Cerebellar nuclear complex (tissue), 1 donor: Measurements from ENCODE around the gene PCDH11Y.
"Not testable (repeated sequence)": the region's sequence is repeated elsewhere in the genome, so short reads cannot be mapped to it uniquely, and the experiment has no call there.

Source experiments
- DNase-seq, 2 experiments: peaks; one replicate each; lab custom pipeline; 2025; lab: John Stamatoyannopoulos, UW

PCDH11Y gene

GRCh38 chrY:5000057-5000456 is at the start of gene PCDH11Y:
Gene PCDH11Y, plus strand, starts transcription at chrY:5000296. Its CDS starts 56,804 bp downstream, at chrY:5057100.
- DNase-seq = not testable (repeated sequence)

GRCh38 chrY:4967894-4968293 is 32.2 kb upstream of the PCDH11Y start:
- DNase-seq = not testable (repeated sequence)

GRCh38 chrY:4991743-4992400 is 8.2 kb upstream of the PCDH11Y start:
- not testable (repeated sequence) for DNase-seq

- not testable (repeated sequence) for DNase-seq
Measured at GRCh38 chrY:4994892-4995291, 5.2 kb upstream of the PCDH11Y start.

- DNase-seq = not testable (repeated sequence)
Measured at GRCh38 chrY:5002476-5003184, 2.5 kb downstream of the PCDH11Y start.

GRCh38 chrY:5038972-5039523 is 39.0 kb downstream of the PCDH11Y start:
- DNase-seq = not testable (repeated sequence)

- DNase-seq = not testable (repeated sequence)
Measured at GRCh38 chrY:5083017-5083416, 82.9 kb downstream of the PCDH11Y start.

GRCh38 chrY:5182998-5183397 is 182.9 kb downstream of the PCDH11Y start:
- not testable (repeated sequence) for DNase-seq

GRCh38 chrY:5215116-5215515 is 215.0 kb downstream of the PCDH11Y start:
- DNase-seq = not testable (repeated sequence)

- DNase-seq = not testable (repeated sequence)
Measured at GRCh38 chrY:5324931-5325330, 324.8 kb downstream of the PCDH11Y start.

GRCh38 chrY:5342220-5342619 is 342.1 kb downstream of the PCDH11Y start:
- DNase-seq = not testable (repeated sequence)

GRCh38 chrY:5543705-5544104 is 543.6 kb downstream of the PCDH11Y start:
- DNase-seq = not testable (repeated sequence)

GRCh38 chrY:5638589-5638988 is 638.5 kb downstream of the PCDH11Y start:
- not testable (repeated sequence) for DNase-seq

GRCh38 chrY:5679265-5679664 is 679.2 kb downstream of the PCDH11Y start:
- DNase-seq = not testable (repeated sequence)

- not testable (repeated sequence) for DNase-seq
Measured at GRCh38 chrY:5708727-5709126, 708.6 kb downstream of the PCDH11Y start.

GRCh38 chrY:5709788-5710381 is 709.8 kb downstream of the PCDH11Y start:
- not testable (repeated sequence) for DNase-seq

GRCh38 chrY:5761403-5761802 is 761.3 kb downstream of the PCDH11Y start:
- DNase-seq = not testable (repeated sequence)

GRCh38 chrY:5776485-5776884 is 776.4 kb downstream of the PCDH11Y start:
- DNase-seq = not testable (repeated sequence)
